Lower leg skin (tissue), 3 donors: ENCODE results near the gene STK16.

ENCODE experiments used
- CTCF ChIP-seq, 3 donors: fragments of 450-650 bp; IDR thresholded peaks; one replicate each; pipeline ENCODE4 v1.5.1; 2016; ENCODE audit warnings: antibody characterized with exemption in 3 of 3, mild to moderate bottlenecking in 3 of 3, moderate library complexity in 2 of 3
- POLR2A ChIP-seq, 2 donors: fragments of 450-650 bp; IDR thresholded peaks; one replicate each; pipeline ENCODE4 v1.6.1; 2016 to 2017; ENCODE audit warnings: antibody characterized with exemption in 2 of 2, mild to moderate bottlenecking in 1 of 2, moderate library complexity in 1 of 2

GRCh38 chr2:219296631-219297391 lies 51.5 kb downstream of the STK16 start:
- no peak for TF ChIP-seq CTCF (IDR thresholded peaks at IDR 0.05)
- no peak for TF ChIP-seq POLR2A (IDR thresholded peaks at IDR 0.05)
